D721Med (cell line): ENCODE measurements around the gene HNRNPUL1.
"Not testable (repeated sequence)": the region's sequence is repeated elsewhere in the genome, so short reads cannot be mapped to it uniquely, and the experiment has no call there.

Source experiments
- DNase-seq: peaks from one replicate; pipeline ENCODE4 v3.0.0; 2011; ENCODE audit warnings: low spot score; ENCODE audit not compliant: insufficient read length
- FAIRE-seq: peaks from 2 replicates; lab custom pipeline; 2011; peaks lifted over from hg19 to GRCh38; lab: Jason Lieb, UNC
- CTCF ChIP-seq: IDR thresholded peaks from 2 replicates; pipeline ENCODE4 v1.5.1; 2012; ENCODE audit warnings: mild to moderate bottlenecking, control low read depth; ENCODE audit not compliant: insufficient read depth; ENCODE audit errors: missing control alignments

HNRNPUL1 gene

GRCh38 chr19:41332468-41332867, 68.3 kb downstream of the HNRNPUL1 start:
- TF ChIP-seq CTCF = no peak
- no peak for FAIRE-seq
- no peak for DNase-seq

GRCh38 chr19:41334793-41335192, 70.6 kb downstream of the HNRNPUL1 start:
- no peak for TF ChIP-seq CTCF
- no peak for DNase-seq
- FAIRE-seq = no peak

GRCh38 chr19:41335467-41335866, 71.3 kb downstream of the HNRNPUL1 start:
- DNase-seq (no peak), FAIRE-seq (no peak)
- no peak for TF ChIP-seq CTCF

- FAIRE-seq = no peak
These were observed 75.8 kb downstream of the HNRNPUL1 start for GRCh38 chr19:41339936-41340335.

GRCh38 chr19:41341669-41342490, 77.7 kb downstream of the HNRNPUL1 start:
- FAIRE-seq = no peak
- no peak for DNase-seq
- peak; percentile 1 for TF ChIP-seq CTCF

More at GRCh38 chr19:41339936-41340335, 75.8 kb downstream of the HNRNPUL1 start:
- DNase-seq = no peak
- no peak for TF ChIP-seq CTCF

GRCh38 chr19:41344162-41344561, 80.0 kb downstream of the HNRNPUL1 start:
- FAIRE-seq = no peak
- no peak for DNase-seq
- TF ChIP-seq CTCF = no peak

- not testable (repeated sequence) for DNase-seq, FAIRE-seq
These were observed 82.7 kb downstream of the HNRNPUL1 start for GRCh38 chr19:41346916-41347315.
